A673 (cell line): ENCODE results near the gene NGDN. TPM values are rescaled to one million over a fixed set of nuclear protein-coding genes. Genes with fewer than 3 reads are reported as not detected.

Source experiments
- BruUV-seq: library from RNA; stranded (reverse); fragments of 400-500 nt; replicated peaks from 2 replicates; lab custom pipeline; 2021; lab: Mats Ljungman, UMichigan
- CTCF ChIA-PET: fragments of 300-600 bp; sonication (Branson Sonifier 250); formaldehyde crosslinking; loops from one replicate; lab custom pipeline; 2022; ENCODE audit warnings: antibody characterized with exemption; lab: Charles Lee
- POLR2A ChIA-PET: fragments of 300-600 bp; sonication (Branson Sonifier 250); formaldehyde crosslinking; loops from one replicate; lab custom pipeline; 2022; ENCODE audit warnings: antibody characterized with exemption; ENCODE audit not compliant: low non-redundant PET; lab: Charles Lee
- DNase-seq: peaks from one replicate; pipeline ENCODE4 v3.0.0-alpha.2; 2015; ENCODE audit warnings: low spot score
- H3K27ac ChIP-seq: fragments of 200-600 bp; sonication (generic); 2 replicates; pipeline ENCODE4 v1.5.1; 2016; ENCODE audit warnings: mixed run types, low read depth, mild to moderate bottlenecking, mixed read lengths, antibody characterized with exemption, low read length; ENCODE audit not compliant: poor library complexity, severe bottlenecking
- H3K27me3 ChIP-seq: fragments of 200-600 bp; sonication (generic); replicated peaks from 2 replicates; pipeline ENCODE4 v1.6.1; 2017; ENCODE audit warnings: mixed run types, low read depth, mild to moderate bottlenecking, mixed read lengths, antibody characterized with exemption, low read length; ENCODE audit not compliant: insufficient read depth, poor library complexity
- H3K36me3 ChIP-seq: fragments of 200-600 bp; sonication (generic); 2 replicates; pipeline ENCODE4 v1.6.1; 2016; ENCODE audit warnings: mixed run types, mild to moderate bottlenecking, mixed read lengths, antibody characterized with exemption, low read length; ENCODE audit not compliant: insufficient read depth, poor library complexity, severe bottlenecking
- H3K4me1 ChIP-seq: fragments of 200-600 bp; sonication (generic); 2 replicates; pipeline ENCODE4 v1.6.1; 2017; ENCODE audit warnings: mixed run types, mild to moderate bottlenecking, mixed read lengths, antibody characterized with exemption, low read length; ENCODE audit not compliant: insufficient read depth, poor library complexity, severe bottlenecking
- H3K4me3 ChIP-seq: fragments of 200-600 bp; sonication (generic); 2 replicates; pipeline ENCODE4 v1.5.1; 2016; ENCODE audit warnings: low read depth, mixed run types, mild to moderate bottlenecking, mixed read lengths, low read length; ENCODE audit not compliant: poor library complexity, severe bottlenecking
- H3K9me3 ChIP-seq: fragments of 200-600 bp; sonication (generic); 2 replicates; pipeline ENCODE4 v1.6.1; 2016; ENCODE audit warnings: mixed run types, low read depth, mild to moderate bottlenecking, mixed read lengths, antibody characterized with exemption, low read length; ENCODE audit not compliant: poor library complexity, severe bottlenecking
- EZH2 ChIP-seq: fragments of 200-600 bp; sonication (generic); IDR thresholded peaks from 2 replicates; pipeline ENCODE4 v1.6.1; 2017; ENCODE audit warnings: borderline replicate concordance, low read depth, mild to moderate bottlenecking, mixed read lengths, antibody characterized with exemption, low read length; ENCODE audit not compliant: poor library complexity, severe bottlenecking
- intact Hi-C: fragments of 100-400 bp; cut with micrococcal nuclease; formaldehyde crosslinking; loops from one replicate; pipeline ENCODE4 v1.10.0; 2022; ENCODE audit not compliant: unreplicated experiment
- total RNA-seq: library from RNA; stranded (reverse); gene quantifications from 2 replicates; pipeline ENCODE4 v1.2.3, GENCODE V29; 2021
- TF ChIP-seq, protein P1 (sequence below): fragments of 300-800, 200-600 bp; sonication (generic); conservative IDR thresholded peaks from 2 replicates; pipeline ENCODE4 v1.5.1; 2017; ENCODE audit warnings: low read depth, mild to moderate bottlenecking, antibody characterized with exemption, low read length, moderate library complexity, mixed read lengths

Gene NGDN
- total RNA-seq, 1 experiment from 2014 or later = 71.2 TPM

DNA sequence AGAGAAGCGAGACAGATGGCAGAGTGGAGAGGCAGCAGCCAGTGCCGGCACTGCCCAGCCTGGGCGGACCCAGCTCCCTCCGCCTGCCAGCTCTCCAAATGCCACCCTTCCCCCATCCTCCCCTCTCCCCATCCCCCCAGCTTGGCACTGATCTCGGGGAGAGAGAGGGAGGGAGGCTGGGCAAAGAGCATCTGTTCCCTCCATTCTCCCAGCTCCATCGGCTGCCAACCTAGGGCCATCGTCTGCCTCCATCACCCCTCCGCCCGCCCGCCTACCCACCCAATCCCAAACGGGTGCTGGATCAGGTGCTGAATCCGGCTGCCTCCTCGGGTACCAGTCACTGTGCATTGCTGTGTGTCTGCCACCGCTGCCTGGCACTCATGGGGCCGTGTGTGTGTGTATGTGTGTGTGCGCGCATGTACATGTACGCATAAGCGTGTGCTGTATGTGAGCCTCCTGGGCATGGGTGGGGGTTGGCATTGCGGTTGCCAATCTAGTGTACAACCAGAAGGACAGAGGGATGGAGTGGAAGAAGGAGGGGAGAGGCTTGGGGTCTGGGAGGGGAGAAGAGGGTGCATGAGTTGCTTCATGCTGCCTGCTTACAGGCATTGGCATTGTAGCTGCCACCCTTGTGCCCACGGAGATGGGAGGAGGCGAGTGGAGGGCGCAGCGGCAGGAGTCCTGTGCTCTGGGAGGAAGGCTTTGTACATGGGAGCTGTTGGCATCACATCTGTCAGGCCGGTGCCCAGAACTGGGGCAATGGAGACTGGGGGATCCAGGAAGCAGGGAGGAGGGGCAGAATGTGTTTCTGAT lies 43.7 kb downstream of the NGDN start:
- H3K27me3 ChIP-seq = no peaks in the 10 kb centered on the region
- no peak for DNase-seq
- CTCF ChIA-PET = no interaction called here
- BruUV-seq = no TSS peak
- intact Hi-C loops = no loop called here
- peaks cover 5% of the 10 kb centered on the region for H3K4me1 ChIP-seq
- no peak for TF ChIP-seq EZH2
- TF ChIP-seq, protein P1, sequence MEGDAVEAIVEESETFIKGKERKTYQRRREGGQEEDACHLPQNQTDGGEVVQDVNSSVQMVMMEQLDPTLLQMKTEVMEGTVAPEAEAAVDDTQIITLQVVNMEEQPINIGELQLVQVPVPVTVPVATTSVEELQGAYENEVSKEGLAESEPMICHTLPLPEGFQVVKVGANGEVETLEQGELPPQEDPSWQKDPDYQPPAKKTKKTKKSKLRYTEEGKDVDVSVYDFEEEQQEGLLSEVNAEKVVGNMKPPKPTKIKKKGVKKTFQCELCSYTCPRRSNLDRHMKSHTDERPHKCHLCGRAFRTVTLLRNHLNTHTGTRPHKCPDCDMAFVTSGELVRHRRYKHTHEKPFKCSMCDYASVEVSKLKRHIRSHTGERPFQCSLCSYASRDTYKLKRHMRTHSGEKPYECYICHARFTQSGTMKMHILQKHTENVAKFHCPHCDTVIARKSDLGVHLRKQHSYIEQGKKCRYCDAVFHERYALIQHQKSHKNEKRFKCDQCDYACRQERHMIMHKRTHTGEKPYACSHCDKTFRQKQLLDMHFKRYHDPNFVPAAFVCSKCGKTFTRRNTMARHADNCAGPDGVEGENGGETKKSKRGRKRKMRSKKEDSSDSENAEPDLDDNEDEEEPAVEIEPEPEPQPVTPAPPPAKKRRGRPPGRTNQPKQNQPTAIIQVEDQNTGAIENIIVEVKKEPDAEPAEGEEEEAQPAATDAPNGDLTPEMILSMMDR = no peak
- POLR2A ChIA-PET = no interaction called here
- H3K36me3 ChIP-seq = no peaks in the 10 kb centered on the region
- no peaks in the 10 kb centered on the region for H3K9me3 ChIP-seq
- H3K27ac ChIP-seq = no peak overlapping the region
- no peak overlapping the region for H3K4me3 ChIP-seq

DNA sequence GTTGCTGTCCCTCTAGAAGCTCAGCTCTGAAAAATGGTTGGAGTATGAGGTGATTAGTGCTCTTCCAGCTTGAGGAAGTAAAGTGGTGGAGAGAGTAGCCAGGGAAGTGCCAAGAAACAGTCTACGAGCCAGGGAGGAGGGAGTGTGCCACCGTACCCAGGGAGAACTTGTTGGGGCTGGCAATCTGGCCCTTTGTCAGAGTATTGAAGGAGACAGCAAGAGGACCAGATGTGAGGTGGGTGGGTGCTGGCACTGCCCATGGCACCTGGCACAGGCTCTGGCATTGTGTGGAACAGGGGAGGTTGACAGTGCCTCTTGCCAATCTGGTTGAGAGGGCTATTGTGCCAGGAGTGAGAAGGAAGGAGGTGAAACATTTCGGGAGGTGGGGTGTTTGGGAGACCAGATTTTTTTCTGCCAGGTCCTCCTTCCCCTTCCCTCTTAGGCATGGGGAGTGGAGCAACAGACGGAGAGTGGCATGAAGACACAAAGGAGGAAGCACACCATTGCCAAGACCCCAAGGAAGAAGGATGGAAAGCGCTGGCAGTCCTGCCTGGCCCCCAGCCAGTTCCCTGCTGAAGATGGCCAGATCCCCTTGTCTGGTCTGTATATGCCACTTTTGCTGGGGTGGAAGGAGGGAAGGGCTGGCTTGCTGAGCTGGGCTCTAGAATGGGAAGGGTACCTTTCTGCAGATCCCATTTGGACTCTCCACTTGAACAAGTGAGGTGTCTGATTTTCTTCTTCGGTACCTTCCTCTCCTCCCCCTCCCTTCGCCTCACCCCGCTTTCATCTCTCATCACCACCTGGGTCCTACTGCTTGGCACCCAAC lies 44.5 kb downstream of the NGDN start:
- ChIA-PET CTCF (no interaction called here), POLR2A (no interaction called here)
- Histone ChIP-seq H3K36me3 (no peaks in the 10 kb centered on the region), H3K27ac (no peak overlapping the region), H3K4me1 (peaks cover 5% of the 10 kb centered on the region), H3K4me3 (no peak overlapping the region), H3K27me3 (no peaks in the 10 kb centered on the region), H3K9me3 (no peaks in the 10 kb centered on the region)
- TF ChIP-seq, protein P1 = no peak
- TF ChIP-seq EZH2 = no peak
- no TSS peak for BruUV-seq
- DNase-seq = no peak
- intact Hi-C loops = no loop called here

DNA sequence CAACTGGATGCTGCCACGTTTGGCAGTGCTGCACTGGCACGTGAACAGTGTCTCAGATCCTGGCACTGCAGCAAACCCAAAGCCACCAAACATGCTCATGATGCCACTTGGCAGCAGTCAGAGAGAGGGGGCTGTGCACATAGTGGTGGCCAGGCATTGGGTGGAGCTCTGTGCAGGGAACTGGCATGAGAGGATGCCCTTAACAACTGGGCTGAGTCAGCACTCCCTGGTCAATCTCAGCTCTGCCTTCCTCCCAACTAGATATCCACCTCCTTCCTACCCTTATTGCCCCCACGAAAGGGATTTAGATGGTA lies 45.1 kb downstream of the NGDN start:
- no peak overlapping the region for H3K4me3 ChIP-seq
- H3K4me1 ChIP-seq = peaks cover 5% of the 10 kb centered on the region
- no TSS peak for BruUV-seq
- intact Hi-C loops = no loop called here
- no peak for TF ChIP-seq EZH2
- TF ChIP-seq, protein P1 = no peak
- no peaks in the 10 kb centered on the region for H3K9me3 ChIP-seq
- POLR2A ChIA-PET = no interaction called here
- no peak for DNase-seq
- CTCF ChIA-PET = no interaction called here
- H3K27me3 ChIP-seq = no peaks in the 10 kb centered on the region
- no peak overlapping the region for H3K27ac ChIP-seq
- H3K36me3 ChIP-seq = no peaks in the 10 kb centered on the region
